WTC11 (cell line): ENCODE results near the gene C15orf39.
"Not testable (repeated sequence)": the region's sequence is repeated elsewhere in the genome, so short reads cannot be mapped to it uniquely, and the experiment has no call there.

Experiments used
- ATF1 ChIP-seq: sonication (generic); formaldehyde crosslinking; IDR thresholded peaks from 2 replicates; pipeline ENCODE4 v1.8.1; 2023; ENCODE audit warnings: mild to moderate bottlenecking, moderate library complexity, missing genetic modification reagents
- JUN ChIP-seq: sonication (generic); formaldehyde crosslinking; IDR thresholded peaks from 2 replicates; pipeline ENCODE4 v1.8.0; 2023; ENCODE audit warnings: mild to moderate bottlenecking, missing genetic modification reagents
- SOX15 ChIP-seq: fragments of 250-450 bp; sonication (Bioruptor Pico); IDR thresholded peaks from 2 replicates; pipeline ENCODE4 v1.9.0; 2021; ENCODE audit warnings: mild to moderate bottlenecking
- TF ChIP-seq, protein P1 (sequence below): fragments of 200-600 bp; IDR thresholded peaks from 2 replicates; pipeline ENCODE4 v1.8.0; 2022; ENCODE audit warnings: antibody characterized with exemption
- TF ChIP-seq, protein P2 (sequence below): sonication (generic); formaldehyde crosslinking; IDR thresholded peaks from 2 replicates; pipeline ENCODE4 v1.8.0; 2022; ENCODE audit warnings: mild to moderate bottlenecking, missing genetic modification reagents
- TF ChIP-seq, protein P3 (sequence below): sonication (generic); formaldehyde crosslinking; IDR thresholded peaks from 2 replicates; pipeline ENCODE4 v1.8.1; 2022; ENCODE audit warnings: low read depth, missing genetic modification reagents, borderline replicate concordance
- TF ChIP-seq, protein P4 (sequence below): sonication (generic); formaldehyde crosslinking; IDR thresholded peaks from 2 replicates; pipeline ENCODE4 v1.8.1; 2023; ENCODE audit warnings: mild to moderate bottlenecking, missing genetic modification reagents, borderline replicate concordance
- TF ChIP-seq, protein P5 (sequence below): sonication (generic); formaldehyde crosslinking; IDR thresholded peaks from 2 replicates; pipeline ENCODE4 v1.8.0; 2022; ENCODE audit warnings: mild to moderate bottlenecking, missing genetic modification reagents

DNA sequence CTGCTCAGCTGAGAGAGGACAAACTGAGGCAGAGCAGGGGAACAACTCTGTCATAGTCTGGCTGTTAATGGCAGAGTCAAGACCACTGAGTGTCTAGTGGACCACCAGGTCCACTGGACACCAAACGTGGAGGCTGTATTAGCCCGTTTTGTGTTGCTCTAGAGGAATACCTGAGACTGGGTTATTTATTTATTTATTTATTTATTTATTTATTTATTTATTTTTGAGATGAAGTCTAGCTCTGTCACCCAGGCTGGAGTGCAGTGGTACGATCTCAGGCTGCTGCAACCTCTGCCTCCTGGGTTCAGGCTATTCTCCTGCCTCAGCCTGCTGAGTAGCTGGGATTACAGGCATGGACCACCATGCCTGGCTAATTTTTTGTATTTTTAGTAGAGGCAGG is 15.9 kb downstream of the C15orf39 start:
- TF ChIP-seq SOX15, ATF1, JUN (CRISPR knock-in tag): not testable (repeated sequence)
- TF ChIP-seq, protein P1, sequence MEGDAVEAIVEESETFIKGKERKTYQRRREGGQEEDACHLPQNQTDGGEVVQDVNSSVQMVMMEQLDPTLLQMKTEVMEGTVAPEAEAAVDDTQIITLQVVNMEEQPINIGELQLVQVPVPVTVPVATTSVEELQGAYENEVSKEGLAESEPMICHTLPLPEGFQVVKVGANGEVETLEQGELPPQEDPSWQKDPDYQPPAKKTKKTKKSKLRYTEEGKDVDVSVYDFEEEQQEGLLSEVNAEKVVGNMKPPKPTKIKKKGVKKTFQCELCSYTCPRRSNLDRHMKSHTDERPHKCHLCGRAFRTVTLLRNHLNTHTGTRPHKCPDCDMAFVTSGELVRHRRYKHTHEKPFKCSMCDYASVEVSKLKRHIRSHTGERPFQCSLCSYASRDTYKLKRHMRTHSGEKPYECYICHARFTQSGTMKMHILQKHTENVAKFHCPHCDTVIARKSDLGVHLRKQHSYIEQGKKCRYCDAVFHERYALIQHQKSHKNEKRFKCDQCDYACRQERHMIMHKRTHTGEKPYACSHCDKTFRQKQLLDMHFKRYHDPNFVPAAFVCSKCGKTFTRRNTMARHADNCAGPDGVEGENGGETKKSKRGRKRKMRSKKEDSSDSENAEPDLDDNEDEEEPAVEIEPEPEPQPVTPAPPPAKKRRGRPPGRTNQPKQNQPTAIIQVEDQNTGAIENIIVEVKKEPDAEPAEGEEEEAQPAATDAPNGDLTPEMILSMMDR = not testable (repeated sequence)
- TF ChIP-seq, protein P2, sequence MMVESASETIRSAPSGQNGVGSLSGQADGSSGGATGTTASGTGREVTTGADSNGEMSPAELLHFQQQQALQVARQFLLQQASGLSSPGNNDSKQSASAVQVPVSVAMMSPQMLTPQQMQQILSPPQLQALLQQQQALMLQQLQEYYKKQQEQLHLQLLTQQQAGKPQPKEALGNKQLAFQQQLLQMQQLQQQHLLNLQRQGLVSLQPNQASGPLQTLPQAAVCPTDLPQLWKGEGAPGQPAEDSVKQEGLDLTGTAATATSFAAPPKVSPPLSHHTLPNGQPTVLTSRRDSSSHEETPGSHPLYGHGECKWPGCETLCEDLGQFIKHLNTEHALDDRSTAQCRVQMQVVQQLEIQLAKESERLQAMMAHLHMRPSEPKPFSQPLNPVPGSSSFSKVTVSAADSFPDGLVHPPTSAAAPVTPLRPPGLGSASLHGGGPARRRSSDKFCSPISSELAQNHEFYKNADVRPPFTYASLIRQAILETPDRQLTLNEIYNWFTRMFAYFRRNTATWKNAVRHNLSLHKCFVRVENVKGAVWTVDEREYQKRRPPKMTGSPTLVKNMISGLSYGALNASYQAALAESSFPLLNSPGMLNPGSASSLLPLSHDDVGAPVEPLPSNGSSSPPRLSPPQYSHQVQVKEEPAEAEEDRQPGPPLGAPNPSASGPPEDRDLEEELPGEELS (CRISPR knock-in tag) = not testable (repeated sequence)
- TF ChIP-seq, protein P3, sequence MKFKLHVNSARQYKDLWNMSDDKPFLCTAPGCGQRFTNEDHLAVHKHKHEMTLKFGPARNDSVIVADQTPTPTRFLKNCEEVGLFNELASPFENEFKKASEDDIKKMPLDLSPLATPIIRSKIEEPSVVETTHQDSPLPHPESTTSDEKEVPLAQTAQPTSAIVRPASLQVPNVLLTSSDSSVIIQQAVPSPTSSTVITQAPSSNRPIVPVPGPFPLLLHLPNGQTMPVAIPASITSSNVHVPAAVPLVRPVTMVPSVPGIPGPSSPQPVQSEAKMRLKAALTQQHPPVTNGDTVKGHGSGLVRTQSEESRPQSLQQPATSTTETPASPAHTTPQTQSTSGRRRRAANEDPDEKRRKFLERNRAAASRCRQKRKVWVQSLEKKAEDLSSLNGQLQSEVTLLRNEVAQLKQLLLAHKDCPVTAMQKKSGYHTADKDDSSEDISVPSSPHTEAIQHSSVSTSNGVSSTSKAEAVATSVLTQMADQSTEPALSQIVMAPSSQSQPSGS (CRISPR knock-in tag) = not testable (repeated sequence)
- TF ChIP-seq, protein P4, sequence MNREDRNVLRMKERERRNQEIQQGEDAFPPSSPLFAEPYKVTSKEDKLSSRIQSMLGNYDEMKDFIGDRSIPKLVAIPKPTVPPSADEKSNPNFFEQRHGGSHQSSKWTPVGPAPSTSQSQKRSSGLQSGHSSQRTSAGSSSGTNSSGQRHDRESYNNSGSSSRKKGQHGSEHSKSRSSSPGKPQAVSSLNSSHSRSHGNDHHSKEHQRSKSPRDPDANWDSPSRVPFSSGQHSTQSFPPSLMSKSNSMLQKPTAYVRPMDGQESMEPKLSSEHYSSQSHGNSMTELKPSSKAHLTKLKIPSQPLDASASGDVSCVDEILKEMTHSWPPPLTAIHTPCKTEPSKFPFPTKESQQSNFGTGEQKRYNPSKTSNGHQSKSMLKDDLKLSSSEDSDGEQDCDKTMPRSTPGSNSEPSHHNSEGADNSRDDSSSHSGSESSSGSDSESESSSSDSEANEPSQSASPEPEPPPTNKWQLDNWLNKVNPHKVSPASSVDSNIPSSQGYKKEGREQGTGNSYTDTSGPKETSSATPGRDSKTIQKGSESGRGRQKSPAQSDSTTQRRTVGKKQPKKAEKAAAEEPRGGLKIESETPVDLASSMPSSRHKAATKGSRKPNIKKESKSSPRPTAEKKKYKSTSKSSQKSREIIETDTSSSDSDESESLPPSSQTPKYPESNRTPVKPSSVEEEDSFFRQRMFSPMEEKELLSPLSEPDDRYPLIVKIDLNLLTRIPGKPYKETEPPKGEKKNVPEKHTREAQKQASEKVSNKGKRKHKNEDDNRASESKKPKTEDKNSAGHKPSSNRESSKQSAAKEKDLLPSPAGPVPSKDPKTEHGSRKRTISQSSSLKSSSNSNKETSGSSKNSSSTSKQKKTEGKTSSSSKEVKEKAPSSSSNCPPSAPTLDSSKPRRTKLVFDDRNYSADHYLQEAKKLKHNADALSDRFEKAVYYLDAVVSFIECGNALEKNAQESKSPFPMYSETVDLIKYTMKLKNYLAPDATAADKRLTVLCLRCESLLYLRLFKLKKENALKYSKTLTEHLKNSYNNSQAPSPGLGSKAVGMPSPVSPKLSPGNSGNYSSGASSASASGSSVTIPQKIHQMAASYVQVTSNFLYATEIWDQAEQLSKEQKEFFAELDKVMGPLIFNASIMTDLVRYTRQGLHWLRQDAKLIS (CRISPR knock-in tag) = not testable (repeated sequence)
- TF ChIP-seq, protein P5, sequence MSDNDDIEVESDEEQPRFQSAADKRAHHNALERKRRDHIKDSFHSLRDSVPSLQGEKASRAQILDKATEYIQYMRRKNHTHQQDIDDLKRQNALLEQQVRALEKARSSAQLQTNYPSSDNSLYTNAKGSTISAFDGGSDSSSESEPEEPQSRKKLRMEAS (CRISPR knock-in tag) = not testable (repeated sequence)
